ENCODE results near the gene COG7. TPM values are rescaled to one million over a fixed set of nuclear protein-coding genes. Genes with fewer than 3 reads are reported as not detected.
"Not testable (repeated sequence)": the region's sequence is repeated elsewhere in the genome, so short reads cannot be mapped to it uniquely, and the experiment has no call there.

The COG7 gene
- total RNA-seq, 1 donor from 2014 or later = 12.5 TPM

GRCh38 chr16:23373436-23374219 lies 79.4 kb downstream of the COG7 start:
- Histone ChIP-seq H3K4me1 (ENCODE audit: control insufficient read depth in 3 of 3, insufficient read depth in 3 of 3, low read length in 3 of 3) (no peaks in the 10 kb centered on the region), H3K9me3 (ENCODE audit: control insufficient read depth in 3 of 3, low read length in 3 of 3) (no peaks in the 10 kb centered on the region), H3K4me3 (ENCODE audit: low read length in 3 of 3) (no peak overlapping the region), H3K36me3 (ENCODE audit: control insufficient read depth in 3 of 3, insufficient read depth in 3 of 3, low read length in 3 of 3) (no peaks in the 10 kb centered on the region), H3K27me3 (ENCODE audit: control insufficient read depth in 3 of 3, insufficient read depth in 3 of 3, low read length in 3 of 3) (peaks cover 4 to 15% (median 6%) of the 10 kb centered on the region in 3 donors), H3K27ac (ENCODE audit: low read depth, low read length) (no peak overlapping the region), H3K9ac (ENCODE audit: low read depth in 1 of 3, low read length in 3 of 3) (no peak overlapping the region)

- Histone ChIP-seq H3K4me1 (ENCODE audit: control insufficient read depth in 3 of 3, insufficient read depth in 3 of 3, low read length in 3 of 3) (no peaks in the 10 kb centered on the region), H3K36me3 (ENCODE audit: control insufficient read depth in 3 of 3, insufficient read depth in 3 of 3, low read length in 3 of 3) (no peaks in the 10 kb centered on the region), H3K9me3 (ENCODE audit: control insufficient read depth in 3 of 3, low read length in 3 of 3) (no peaks in the 10 kb centered on the region), H3K4me3 (ENCODE audit: low read length in 3 of 3) (no peak overlapping the region), H3K27ac (ENCODE audit: low read depth, low read length) (no peak overlapping the region), H3K9ac (ENCODE audit: low read depth in 1 of 3, low read length in 3 of 3) (no peak overlapping the region), H3K27me3 (ENCODE audit: control insufficient read depth in 3 of 3, insufficient read depth in 3 of 3, low read length in 3 of 3) (peaks cover 4 to 15% (median 5%) of the 10 kb centered on the region in 3 donors)
Measured at GRCh38 chr16:23371368-23371767, 81.6 kb downstream of the COG7 start.

GRCh38 chr16:23369416-23369815 lies 83.6 kb downstream of the COG7 start:
- H3K27ac ChIP-seq (ENCODE audit: low read depth, low read length) = no peak overlapping the region
- H3K4me1 ChIP-seq (ENCODE audit: control insufficient read depth in 3 of 3, insufficient read depth in 3 of 3, low read length in 3 of 3) = peaks cover 0 to 3% (median 0%) of the 10 kb centered on the region in 3 donors
- no peaks in the 10 kb centered on the region for H3K36me3 ChIP-seq (ENCODE audit: control insufficient read depth in 3 of 3, insufficient read depth in 3 of 3, low read length in 3 of 3)
- no peak overlapping the region for H3K9ac ChIP-seq (ENCODE audit: low read depth in 1 of 3, low read length in 3 of 3)
- peaks cover 4 to 15% (median 5%) of the 10 kb centered on the region in 3 donors for H3K27me3 ChIP-seq (ENCODE audit: control insufficient read depth in 3 of 3, insufficient read depth in 3 of 3, low read length in 3 of 3)
- H3K9me3 ChIP-seq (ENCODE audit: control insufficient read depth in 3 of 3, low read length in 3 of 3) = no peaks in the 10 kb centered on the region
- H3K4me3 ChIP-seq (ENCODE audit: low read length in 3 of 3) = no peak overlapping the region

- Histone ChIP-seq H3K9ac (ENCODE audit: low read depth in 1 of 3, low read length in 3 of 3) (no peak overlapping the region), H3K36me3 (ENCODE audit: control insufficient read depth in 3 of 3, insufficient read depth in 3 of 3, low read length in 3 of 3) (no peaks in the 10 kb centered on the region), H3K4me3 (ENCODE audit: low read length in 3 of 3) (no peak overlapping the region), H3K27ac (ENCODE audit: low read depth, low read length) (no peak overlapping the region), H3K27me3 (ENCODE audit: control insufficient read depth in 3 of 3, insufficient read depth in 3 of 3, low read length in 3 of 3) (peaks cover 4 to 11% (median 5%) of the 10 kb centered on the region in 3 donors), H3K9me3 (ENCODE audit: control insufficient read depth in 3 of 3, low read length in 3 of 3) (no peaks in the 10 kb centered on the region), H3K4me1 (ENCODE audit: control insufficient read depth in 3 of 3, insufficient read depth in 3 of 3, low read length in 3 of 3) (peaks cover 0 to 3% (median 0%) of the 10 kb centered on the region in 3 donors)
Measured at GRCh38 chr16:23368469-23368868, 84.5 kb downstream of the COG7 start.

GRCh38 chr16:23367988-23368387 lies 85.0 kb downstream of the COG7 start:
- Histone ChIP-seq H3K27ac (ENCODE audit: low read depth, low read length) (no peak overlapping the region), H3K36me3 (ENCODE audit: control insufficient read depth in 3 of 3, insufficient read depth in 3 of 3, low read length in 3 of 3) (no peaks in the 10 kb centered on the region), H3K27me3 (ENCODE audit: control insufficient read depth in 3 of 3, insufficient read depth in 3 of 3, low read length in 3 of 3) (peaks cover 4 to 10% (median 5%) of the 10 kb centered on the region in 3 donors), H3K4me1 (ENCODE audit: control insufficient read depth in 3 of 3, insufficient read depth in 3 of 3, low read length in 3 of 3) (peaks cover 0 to 3% (median 0%) of the 10 kb centered on the region in 3 donors), H3K4me3 (ENCODE audit: low read length in 3 of 3) (no peak overlapping the region), H3K9ac (ENCODE audit: low read depth in 1 of 3, low read length in 3 of 3) (no peak overlapping the region), H3K9me3 (ENCODE audit: control insufficient read depth in 3 of 3, low read length in 3 of 3) (no peaks in the 10 kb centered on the region)

- H3K27ac ChIP-seq (ENCODE audit: low read depth, low read length) = no peak overlapping the region
- no peak overlapping the region for H3K9ac ChIP-seq (ENCODE audit: low read depth in 1 of 3, low read length in 3 of 3)
- H3K27me3 ChIP-seq (ENCODE audit: control insufficient read depth in 3 of 3, insufficient read depth in 3 of 3, low read length in 3 of 3) = peaks cover 4 to 10% (median 5%) of the 10 kb centered on the region in 3 donors
Measured at GRCh38 chr16:23367564-23367963, 85.4 kb downstream of the COG7 start.

GRCh38 chr16:23366341-23366740 lies 86.6 kb downstream of the COG7 start:
- not testable (repeated sequence) for H3K4me3 ChIP-seq (ENCODE audit: low read length in 3 of 3); H3K36me3 ChIP-seq (ENCODE audit: control insufficient read depth in 3 of 3, insufficient read depth in 3 of 3, low read length in 3 of 3); H3K9ac ChIP-seq (ENCODE audit: low read depth in 1 of 3, low read length in 3 of 3); H3K9me3 ChIP-seq (ENCODE audit: control insufficient read depth in 3 of 3, low read length in 3 of 3); H3K4me1 ChIP-seq (ENCODE audit: control insufficient read depth in 3 of 3, insufficient read depth in 3 of 3, low read length in 3 of 3); H3K27me3 ChIP-seq (ENCODE audit: control insufficient read depth in 3 of 3, insufficient read depth in 3 of 3, low read length in 3 of 3); H3K27ac ChIP-seq (ENCODE audit: low read depth, low read length)

More at GRCh38 chr16:23367564-23367963, 85.4 kb downstream of the COG7 start:
- Histone ChIP-seq H3K4me3 (ENCODE audit: low read length in 3 of 3) (no peak overlapping the region), H3K4me1 (ENCODE audit: control insufficient read depth in 3 of 3, insufficient read depth in 3 of 3, low read length in 3 of 3) (peaks cover 0 to 4% (median 2%) of the 10 kb centered on the region in 3 donors), H3K9me3 (ENCODE audit: control insufficient read depth in 3 of 3, low read length in 3 of 3) (no peaks in the 10 kb centered on the region), H3K36me3 (ENCODE audit: control insufficient read depth in 3 of 3, insufficient read depth in 3 of 3, low read length in 3 of 3) (no peaks in the 10 kb centered on the region)

- Histone ChIP-seq H3K9ac (ENCODE audit: low read depth in 1 of 3, low read length in 3 of 3) (no peak overlapping the region), H3K4me3 (ENCODE audit: low read length in 3 of 3) (no peak overlapping the region), H3K4me1 (ENCODE audit: control insufficient read depth in 3 of 3, insufficient read depth in 3 of 3, low read length in 3 of 3) (peaks cover 0 to 6% (median 3%) of the 10 kb centered on the region in 3 donors), H3K27ac (ENCODE audit: low read depth, low read length) (no peak overlapping the region), H3K36me3 (ENCODE audit: control insufficient read depth in 3 of 3, insufficient read depth in 3 of 3, low read length in 3 of 3) (no peaks in the 10 kb centered on the region), H3K9me3 (ENCODE audit: control insufficient read depth in 3 of 3, low read length in 3 of 3) (no peaks in the 10 kb centered on the region), H3K27me3 (ENCODE audit: control insufficient read depth in 3 of 3, insufficient read depth in 3 of 3, low read length in 3 of 3) (peaks cover 2 to 3% (median 3%) of the 10 kb centered on the region in 3 donors)
Measured at GRCh38 chr16:23365602-23366240, 87.3 kb downstream of the COG7 start.

GRCh38 chr16:23362460-23363317 lies 90.3 kb downstream of the COG7 start:
- Histone ChIP-seq H3K9me3 (ENCODE audit: control insufficient read depth in 3 of 3, low read length in 3 of 3) (no peaks in the 10 kb centered on the region), H3K36me3 (ENCODE audit: control insufficient read depth in 3 of 3, insufficient read depth in 3 of 3, low read length in 3 of 3) (no peaks in the 10 kb centered on the region), H3K27me3 (ENCODE audit: control insufficient read depth in 3 of 3, insufficient read depth in 3 of 3, low read length in 3 of 3) (no peaks in the 10 kb centered on the region), H3K4me1 (ENCODE audit: control insufficient read depth in 3 of 3, insufficient read depth in 3 of 3, low read length in 3 of 3) (peaks cover 0 to 6% (median 3%) of the 10 kb centered on the region in 3 donors), H3K4me3 (ENCODE audit: low read length in 3 of 3) (no peak overlapping the region), H3K27ac (ENCODE audit: low read depth, low read length) (no peak overlapping the region), H3K9ac (ENCODE audit: low read depth in 1 of 3, low read length in 3 of 3) (no peak overlapping the region)
